GM19372 (cell line): ENCODE measurements around the gene SMG9.

Source experiments
- ATAC-seq: cut with Tn5 transposase; IDR thresholded peaks from one replicate; pipeline ENCODE4 v1.9.1; 2021; ENCODE audit warnings: mild to moderate bottlenecking, low read depth, moderate library complexity; ENCODE audit not compliant: unreplicated experiment

SMG9 gene

DNA sequence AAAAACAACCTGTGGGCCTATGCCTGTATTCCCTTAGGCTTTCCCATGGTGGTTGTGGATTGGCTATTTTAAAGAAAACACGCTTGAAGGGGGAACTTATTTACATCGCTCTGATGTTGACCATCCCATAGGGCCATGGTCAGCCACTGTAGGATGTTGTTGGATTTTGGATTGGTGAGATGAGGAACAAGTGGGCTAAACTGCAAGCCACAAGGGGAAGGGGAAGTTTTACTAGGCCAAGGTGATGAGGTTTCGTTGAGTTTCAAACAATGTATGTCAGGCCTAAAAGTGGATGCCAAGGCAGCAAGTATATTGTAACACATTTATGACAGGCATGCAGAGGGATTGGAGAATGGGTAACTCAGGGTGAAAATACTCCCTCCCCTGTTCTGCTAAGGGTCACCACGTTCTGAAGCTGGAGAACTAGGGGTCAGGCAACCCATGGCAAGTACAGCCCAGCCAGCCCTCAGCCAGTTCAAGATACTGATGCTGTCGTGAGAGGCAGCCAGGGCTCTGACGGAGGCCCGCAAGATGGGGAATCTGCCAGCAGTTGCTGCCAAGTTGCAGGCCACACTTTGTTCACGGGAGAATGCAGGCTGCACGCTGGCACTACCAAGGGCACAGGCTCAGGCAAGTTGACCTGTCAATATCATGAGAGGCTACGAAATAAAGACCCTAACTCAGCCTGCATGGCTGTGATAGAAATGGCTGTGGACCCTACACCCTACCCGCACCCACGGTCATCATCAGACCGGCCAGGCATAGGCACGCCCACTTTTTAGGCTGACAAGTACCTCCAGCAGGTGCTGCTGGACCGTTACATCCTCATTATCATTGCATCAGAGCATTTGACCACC lies 27.8 kb downstream of the SMG9 start:
- no peak for ATAC-seq

GRCh38 chr19:43725468-43725867 lies 29.3 kb downstream of the SMG9 start:
- ATAC-seq: peak; percentile 67

DNA sequence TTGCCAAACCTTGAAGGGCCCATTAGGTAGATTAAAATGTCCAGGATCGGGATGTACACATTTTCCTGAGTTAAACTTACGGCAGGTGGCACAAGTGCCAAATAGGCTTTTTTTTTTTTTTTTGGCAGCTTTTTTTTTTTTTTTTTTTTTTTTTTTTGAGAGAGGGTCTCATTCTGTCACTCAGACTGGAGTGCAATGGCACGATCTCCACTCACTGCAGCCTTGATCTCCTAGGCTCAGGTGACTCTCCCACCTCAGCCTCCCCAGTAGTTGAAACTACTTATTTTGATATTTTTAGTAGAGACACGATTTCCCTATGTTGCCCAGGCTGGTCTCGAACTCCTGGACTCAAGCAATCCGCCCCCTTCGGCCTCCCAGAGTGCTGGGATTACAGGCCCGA lies 29.9 kb downstream of the SMG9 start:
- ATAC-seq: no peak

DNA sequence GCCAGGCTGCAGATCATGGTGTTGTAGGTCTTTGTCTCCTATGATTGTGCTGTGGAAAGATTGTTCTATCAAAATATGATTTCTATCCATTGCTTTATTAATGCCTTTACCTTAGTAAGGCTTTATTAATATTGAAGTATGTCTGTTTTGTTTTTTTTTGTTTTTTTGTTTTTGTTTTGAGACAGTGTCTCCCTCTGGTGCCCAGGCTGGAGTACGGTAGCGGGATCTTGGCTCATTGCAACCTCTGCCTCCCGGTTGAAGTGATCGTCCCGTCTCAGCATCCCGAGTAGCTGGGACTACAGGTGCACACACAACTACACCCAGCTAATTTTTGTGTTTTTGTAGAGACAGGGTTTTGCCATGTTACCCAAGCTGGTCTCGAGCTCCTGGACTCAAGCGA lies 31.2 kb downstream of the SMG9 start:
- ATAC-seq: no peak

- no peak for ATAC-seq
Measured at GRCh38 chr19:43721469-43722048, 33.2 kb downstream of the SMG9 start.

DNA sequence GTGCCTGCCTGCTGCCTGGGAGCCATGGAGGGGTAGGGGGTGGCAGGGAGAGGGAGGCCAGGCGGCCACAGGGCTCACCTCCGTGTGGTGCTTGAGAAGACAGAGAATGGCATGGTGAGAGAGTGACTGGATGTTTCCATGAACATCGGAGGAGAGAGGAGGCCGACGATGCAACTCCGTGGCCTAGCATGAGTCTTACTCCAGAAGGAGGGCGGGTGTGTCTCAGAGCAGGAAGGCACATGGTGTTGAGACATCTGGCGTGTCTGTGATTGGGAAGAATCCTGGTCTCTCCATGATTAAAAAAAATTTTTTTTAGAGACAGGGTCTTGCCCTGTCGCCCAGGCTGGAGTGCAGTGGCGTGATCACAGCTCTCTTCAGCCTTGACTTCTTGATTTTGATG lies 33.8 kb downstream of the SMG9 start:
- no peak for ATAC-seq

GRCh38 chr19:43719918-43720317 lies 34.8 kb downstream of the SMG9 start:
- no peak for ATAC-seq

GRCh38 chr19:43719378-43719868 lies 35.3 kb downstream of the SMG9 start:
- ATAC-seq: no peak

DNA sequence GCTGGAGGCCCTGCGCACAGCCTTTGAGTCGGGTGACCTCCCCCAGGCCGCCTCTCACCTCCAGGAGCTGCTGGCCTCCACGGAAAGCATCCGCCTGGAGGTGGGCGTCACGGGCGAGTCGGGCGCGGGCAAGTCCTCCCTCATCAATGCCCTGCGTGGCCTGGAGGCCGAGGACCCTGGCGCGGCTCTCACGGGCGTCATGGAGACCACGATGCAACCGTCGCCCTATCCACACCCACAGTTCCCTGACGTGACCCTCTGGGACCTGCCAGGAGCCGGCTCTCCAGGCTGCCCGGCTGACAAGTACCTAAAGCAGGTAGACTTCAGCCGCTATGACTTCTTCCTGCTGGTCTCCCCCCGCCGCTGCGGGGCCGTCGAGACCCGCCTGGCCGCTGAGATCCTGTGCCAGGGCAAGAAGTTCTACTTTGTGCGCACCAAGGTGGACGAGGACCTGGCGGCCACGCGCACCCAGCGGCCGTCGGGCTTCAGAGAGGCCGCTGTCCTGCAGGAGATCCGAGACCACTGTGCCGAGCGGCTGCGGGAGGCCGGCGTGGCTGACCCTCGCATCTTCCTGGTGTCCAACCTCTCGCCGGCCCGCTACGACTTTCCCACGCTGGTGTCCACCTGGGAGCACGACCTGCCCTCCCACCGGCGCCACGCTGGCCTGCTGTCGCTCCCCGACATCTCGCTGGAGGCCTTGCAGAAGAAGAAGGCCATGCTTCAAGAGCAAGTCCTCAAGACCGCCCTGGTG lies 36.0 kb downstream of the SMG9 start:
- no peak for ATAC-seq

DNA sequence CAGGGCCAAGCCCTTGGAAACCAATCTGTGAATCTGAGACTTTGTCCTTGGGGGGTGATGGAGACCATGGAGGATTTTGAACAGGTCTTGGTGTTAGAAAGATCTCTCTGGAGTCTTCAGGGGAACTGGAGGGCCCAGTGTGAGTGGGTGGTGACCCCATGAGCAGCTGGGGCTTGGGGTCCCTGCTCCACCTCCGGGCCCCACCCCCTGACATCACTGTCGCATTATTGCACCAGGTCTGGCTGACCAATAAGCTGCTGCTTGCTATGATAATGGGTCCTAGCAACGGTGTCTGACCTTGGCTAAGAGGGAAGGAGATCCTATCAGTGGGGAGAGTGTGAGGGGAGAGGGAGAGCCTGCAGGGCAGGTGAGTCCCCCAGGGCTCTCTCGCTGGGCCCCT lies 39.0 kb downstream of the SMG9 start, which contains the start of gene IRGC:
IRGC (plus strand) TSS at position 301 of the 400 bp plus-strand sequence. CDS start 2,483 bp downstream, outside the sequence.
- ATAC-seq: no peak

DNA sequence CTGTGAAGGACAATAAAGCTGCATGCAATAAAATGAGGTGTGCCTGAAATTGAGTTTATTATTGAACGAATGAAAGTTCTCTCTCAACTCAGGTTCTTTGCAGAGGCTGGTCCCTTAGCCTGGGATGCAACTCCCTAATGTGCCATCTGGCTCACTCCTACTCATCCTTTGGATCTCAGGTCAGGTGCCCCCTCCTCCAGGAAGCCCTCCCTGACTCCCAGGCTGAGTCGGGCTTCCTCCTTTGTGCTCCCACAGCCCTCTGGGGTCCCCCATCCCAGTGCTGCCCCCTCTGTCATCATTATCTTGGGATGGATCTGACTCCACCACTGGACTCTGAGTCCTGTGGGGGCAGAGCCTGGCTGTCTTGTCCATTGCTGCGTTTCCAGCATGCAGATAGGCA lies 41.6 kb downstream of the SMG9 start:
- no peak for ATAC-seq

GRCh38 chr19:43711751-43712355 lies 42.9 kb downstream of the SMG9 start:
- no peak for ATAC-seq

DNA sequence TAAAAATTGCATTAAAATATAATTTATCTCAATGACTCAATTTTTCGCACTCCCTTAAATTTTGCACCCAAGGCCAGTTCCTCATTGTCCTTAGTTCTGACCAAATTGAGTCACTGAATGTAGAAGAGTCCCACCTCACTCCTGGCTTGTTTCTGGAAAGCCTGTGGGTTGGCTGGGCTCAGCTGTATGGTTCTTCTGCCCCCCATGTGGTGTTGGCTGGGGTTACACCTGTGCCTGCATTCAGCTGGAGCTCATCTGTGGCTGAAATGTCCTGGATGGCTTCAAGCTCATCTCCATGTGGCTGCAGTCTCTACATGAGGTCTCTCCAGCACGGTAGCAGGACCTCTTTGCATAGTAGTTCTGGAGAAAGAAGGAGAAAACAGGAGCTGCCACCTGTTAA lies 46.0 kb downstream of the SMG9 start:
- no peak for ATAC-seq

DNA sequence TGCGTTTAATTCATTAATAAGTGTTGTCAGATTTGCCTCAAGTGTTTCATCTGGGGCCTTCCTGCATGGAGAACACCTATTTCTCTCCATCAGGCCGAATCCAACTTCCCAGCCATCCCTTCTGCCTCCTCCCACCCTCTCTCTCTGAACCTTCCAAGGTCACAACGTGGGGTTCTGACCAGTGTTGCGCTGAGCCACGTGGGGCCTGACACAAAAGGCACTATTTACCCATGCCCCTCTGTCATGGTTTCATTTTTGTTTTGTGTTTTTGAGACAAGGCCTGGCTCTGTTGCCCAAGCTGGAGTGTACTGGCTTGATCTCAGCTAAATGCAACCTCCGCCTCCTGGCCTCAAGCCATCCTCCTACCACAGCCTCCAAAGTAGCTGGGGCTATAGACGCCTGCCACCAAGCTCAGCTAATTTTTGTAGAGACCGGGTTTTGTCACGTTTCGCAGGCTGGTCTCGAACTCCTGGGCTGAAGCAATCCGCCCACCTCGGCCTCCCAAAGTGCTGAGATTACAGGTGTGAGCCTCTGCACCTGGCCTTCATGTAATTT lies 47.5 kb downstream of the SMG9 start:
- ATAC-seq: no peak

- no peak for ATAC-seq
Measured at GRCh38 chr19:43705729-43706128, 49.0 kb downstream of the SMG9 start.

- ATAC-seq: no peak
Measured at GRCh38 chr19:43704002-43704705, 50.6 kb downstream of the SMG9 start.

GRCh38 chr19:43700395-43701000 lies 54.3 kb downstream of the SMG9 start:
- no peak for ATAC-seq

DNA sequence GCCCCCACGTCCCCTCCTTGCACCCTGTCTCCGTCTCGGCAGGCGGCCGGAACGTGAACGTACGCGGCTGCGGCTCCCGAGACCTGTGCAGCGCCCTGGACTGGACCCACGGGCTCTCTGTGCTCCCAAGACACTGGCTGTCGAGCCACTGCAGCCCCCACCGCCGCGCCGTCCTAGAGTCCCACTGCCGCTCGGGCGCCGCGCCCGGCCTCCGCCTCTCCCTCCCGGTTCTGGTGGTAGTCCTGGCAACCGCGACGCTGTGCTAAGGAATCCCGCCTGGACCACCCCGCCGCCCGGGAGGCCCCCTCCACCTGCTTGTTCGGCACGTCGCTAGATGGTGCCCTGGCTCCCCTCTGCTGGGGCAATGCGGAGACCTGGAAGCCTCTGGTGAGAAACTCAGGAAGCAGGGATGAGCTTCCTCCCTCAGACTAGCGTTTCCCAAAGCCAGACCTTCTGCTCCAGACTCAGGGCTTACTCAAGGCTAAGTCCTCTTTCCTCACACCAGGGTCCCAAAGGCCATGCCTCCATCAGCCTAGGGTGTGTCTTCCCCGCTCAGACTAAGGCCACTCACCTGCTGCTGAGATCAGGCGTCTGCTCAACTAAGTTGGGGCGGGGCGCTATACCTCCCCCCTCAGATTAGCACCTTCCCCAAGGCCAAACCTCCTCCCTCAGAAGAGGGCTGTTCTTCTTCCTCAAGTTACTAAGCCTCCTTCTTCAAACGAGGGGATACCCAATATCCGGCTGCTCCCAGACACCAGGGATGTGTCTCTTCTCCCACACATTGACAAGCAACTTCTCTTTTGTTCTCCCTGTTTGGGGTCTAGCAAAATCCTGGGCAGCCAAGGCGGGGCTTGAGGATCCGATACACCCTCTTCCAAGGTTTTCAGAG lies 55.0 kb downstream of the SMG9 start:
- no peak for ATAC-seq
